A549 (cell line): ENCODE results near the gene XBP1.

ENCODE experiments used
- CTCF ChIP-seq: fragments of >200 bp; sonication (Bioruptor Twin); formaldehyde crosslinking; IDR thresholded peaks from 3 replicates; pipeline ENCODE4 v1.5.1; 2016
- ELK1 ChIP-seq: fragments of 150-350 bp; IDR thresholded peaks from 2 replicates; pipeline ENCODE4 v1.6.1; 2014; ENCODE audit warnings: low read depth, mild to moderate bottlenecking, low read length
- ESRRA ChIP-seq: fragments of 150-350 bp; IDR thresholded peaks from 2 replicates; pipeline ENCODE4 v1.6.1; 2014; ENCODE audit warnings: mild to moderate bottlenecking, low read length, borderline replicate concordance
- FOSL2 ChIP-seq, 2 experiments: fragments of 450-650 bp in 1 of 2; fragments of >200 bp in 1 of 2; sonication (Bioruptor Twin) in 1 of 2; formaldehyde crosslinking; IDR thresholded peaks; 2 replicates each; pipeline versions ENCODE4 v1.5.0 to v1.6.1; 2016 to 2020; ENCODE audit warnings: mild to moderate bottlenecking in 1 of 2, moderate library complexity in 1 of 2
- HOXA7 ChIP-seq: fragments of 250-450 bp; sonication (Bioruptor Pico); IDR thresholded peaks from 2 replicates; pipeline ENCODE4 v1.5.0; 2020; ENCODE audit warnings: mild to moderate bottlenecking, moderate library complexity
- JUN ChIP-seq, 2 experiments: fragments of >200 bp; sonication (Bioruptor Twin); formaldehyde crosslinking; IDR thresholded peaks; 2 replicates in 1 of 2; 3 replicates in 1 of 2; pipeline ENCODE4 v1.6.1; 2016 to 2017
- MAFK ChIP-seq: fragments of 450-650 bp; IDR thresholded peaks from 2 replicates; pipeline ENCODE4 v1.6.1; 2014; ENCODE audit not compliant: partially characterized antibody
- NPAS2 ChIP-seq: fragments of 250-450 bp; sonication (Bioruptor Pico); IDR thresholded peaks from 2 replicates; pipeline ENCODE4 v1.8.0; 2022; ENCODE audit warnings: mild to moderate bottlenecking, moderate library complexity, borderline replicate concordance
- POLR2A ChIP-seq: IDR thresholded peaks from 2 replicates; pipeline ENCODE4 v1.6.1; 2012; ENCODE audit warnings: mild to moderate bottlenecking, low read length
- RCOR1 ChIP-seq: fragments of 150-350 bp; IDR thresholded peaks from 2 replicates; pipeline ENCODE4 v1.6.1; 2014; ENCODE audit warnings: antibody characterized with exemption, low read length, low read depth
- SMC3 ChIP-seq: fragments of >200 bp; sonication (Bioruptor Twin); formaldehyde crosslinking; IDR thresholded peaks from 3 replicates; pipeline ENCODE4 v1.6.1; 2018; ENCODE audit warnings: inconsistent platforms

GRCh38 chr22:28810821-28811491, 10.6 kb upstream of the XBP1 start:
- TF ChIP-seq CTCF (no peak), POLR2A (no peak), FOSL2 (IDR thresholded peaks at IDR 0.05) (no peak), FOSL2 (CRISPR knock-in tag; IDR thresholded peaks at IDR 0.05) (no peak), JUN (IDR thresholded peaks at IDR 0.05) (no peak), NPAS2 (CRISPR knock-in tag) (no peak), HOXA7 (CRISPR knock-in tag) (no peak), ELK1 (no peak), SMC3 (no peak), MAFK (no peak), RCOR1 (no peak), ESRRA (no peak)
